Islet precursor cell (in vitro differentiated cells): ENCODE measurements around the gene IL12RB2.

Experiments
- DNase-seq: peaks from one replicate; pipeline ENCODE4 v3.0.0-alpha.2; 2018

The IL12RB2 gene

DNA sequence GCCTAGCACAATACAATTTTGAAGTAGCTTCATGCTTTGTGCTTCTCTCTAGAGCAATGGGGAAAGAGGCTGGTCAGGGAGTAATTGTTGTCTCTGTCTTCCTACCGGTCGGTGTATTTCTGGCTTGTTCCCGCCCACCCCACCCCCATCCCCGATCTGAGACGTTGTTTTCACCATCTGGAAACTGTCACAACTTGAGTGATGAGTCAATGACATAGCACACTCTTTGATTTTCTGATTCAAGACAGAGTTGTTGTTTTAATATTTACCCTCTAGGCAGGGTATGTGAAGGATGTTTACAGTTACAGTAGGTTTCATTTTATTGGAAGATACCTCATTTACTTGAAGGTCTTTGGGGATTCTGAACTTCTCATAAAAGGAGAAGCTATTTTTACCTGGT lies 7.0 kb downstream of the IL12RB2 start:
- peak; percentile 69 for DNase-seq

DNA sequence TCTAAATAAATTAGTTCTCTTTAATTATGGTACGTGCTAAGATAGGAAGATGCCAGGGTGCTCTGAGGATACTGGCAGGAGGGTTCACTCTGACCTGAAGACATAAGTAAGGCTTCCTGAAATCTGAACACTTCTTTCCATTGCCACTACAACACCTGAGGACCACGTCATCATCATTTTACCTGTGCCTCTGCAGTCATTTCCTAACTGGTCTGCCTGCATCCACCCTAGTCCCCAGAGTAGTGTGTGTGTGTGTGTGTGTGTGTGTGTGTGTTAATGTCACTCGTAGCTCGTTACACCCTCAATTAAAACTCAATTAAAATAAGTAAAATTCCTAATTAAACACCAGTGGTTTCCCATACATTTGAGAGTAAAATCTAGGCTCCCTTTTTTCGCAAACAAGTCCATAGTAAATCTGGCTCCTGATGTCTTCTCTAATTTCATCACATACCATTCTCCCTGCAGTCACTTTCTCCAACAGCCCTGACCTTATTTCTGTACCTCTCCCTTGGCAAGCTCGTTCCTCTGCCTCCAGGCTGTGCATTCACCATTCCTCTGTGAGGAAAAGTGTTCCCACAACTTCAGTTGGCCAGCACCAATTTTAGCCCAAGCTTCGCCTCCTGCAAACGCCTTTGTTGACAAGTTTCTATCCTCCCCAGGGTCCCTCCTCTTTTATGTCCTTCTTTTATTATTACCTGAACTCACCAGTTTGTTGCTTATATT lies 8.7 kb downstream of the IL12RB2 start:
- DNase-seq, result peak; percentile 59

DNA sequence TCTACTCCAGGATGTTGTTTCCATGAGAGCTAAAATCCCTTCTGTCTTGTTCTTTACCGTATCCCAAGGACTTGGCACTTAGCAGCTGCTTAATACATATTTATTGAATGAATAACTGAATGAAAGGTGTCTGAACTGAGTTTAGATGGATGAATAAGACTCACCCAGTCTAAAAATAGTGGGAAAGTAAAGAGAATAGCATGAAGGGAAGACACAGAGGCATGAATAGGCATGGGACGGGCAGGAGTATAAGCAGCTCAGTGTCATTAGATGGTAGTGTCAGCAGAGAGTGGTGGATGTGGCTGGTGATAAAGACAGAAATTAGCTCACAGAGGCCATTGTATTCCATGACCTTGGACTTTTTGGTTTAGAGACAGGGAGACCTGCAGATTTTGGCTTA lies 9.2 kb downstream of the IL12RB2 start:
- no peak for DNase-seq

DNA sequence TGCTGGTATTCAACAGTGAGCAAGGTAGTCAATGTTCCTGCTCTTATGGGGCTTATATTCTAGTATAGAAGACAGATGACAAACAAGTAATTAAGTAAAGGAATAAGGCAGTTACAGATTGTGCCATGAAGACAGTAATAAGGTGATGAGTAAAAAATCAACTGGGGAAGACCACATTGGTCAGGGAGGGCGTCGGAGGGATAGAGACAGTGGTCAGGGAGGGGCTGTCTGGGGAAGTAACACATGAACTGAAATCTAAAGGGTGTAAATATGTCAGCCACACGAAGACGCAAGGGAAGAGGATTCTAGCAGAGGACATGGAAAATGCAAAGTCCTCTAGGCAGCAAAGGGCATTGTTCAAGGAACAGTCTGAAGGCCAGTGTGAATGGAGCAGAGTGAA lies 10.1 kb downstream of the IL12RB2 start:
- no peak for DNase-seq

DNA sequence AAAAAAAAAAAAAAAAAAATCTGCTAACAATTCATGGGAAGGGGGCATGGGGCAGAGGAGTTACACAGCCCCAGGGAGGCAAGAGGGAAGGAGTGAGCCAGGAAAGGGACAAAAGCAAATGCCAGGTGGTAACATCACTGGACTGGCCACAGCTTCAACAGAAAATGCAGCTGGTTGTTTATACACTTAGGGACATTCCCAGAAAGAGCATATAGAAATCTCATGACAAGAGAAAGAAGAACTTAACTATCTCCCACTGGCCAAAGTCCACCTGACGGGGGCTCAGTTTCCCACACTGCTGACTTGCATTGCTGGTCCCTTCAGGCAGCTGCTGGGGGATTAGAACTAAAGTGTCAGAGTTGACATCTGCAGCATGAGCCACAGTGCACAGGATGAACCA lies 14.8 kb downstream of the IL12RB2 start:
- DNase-seq, result no peak

DNA sequence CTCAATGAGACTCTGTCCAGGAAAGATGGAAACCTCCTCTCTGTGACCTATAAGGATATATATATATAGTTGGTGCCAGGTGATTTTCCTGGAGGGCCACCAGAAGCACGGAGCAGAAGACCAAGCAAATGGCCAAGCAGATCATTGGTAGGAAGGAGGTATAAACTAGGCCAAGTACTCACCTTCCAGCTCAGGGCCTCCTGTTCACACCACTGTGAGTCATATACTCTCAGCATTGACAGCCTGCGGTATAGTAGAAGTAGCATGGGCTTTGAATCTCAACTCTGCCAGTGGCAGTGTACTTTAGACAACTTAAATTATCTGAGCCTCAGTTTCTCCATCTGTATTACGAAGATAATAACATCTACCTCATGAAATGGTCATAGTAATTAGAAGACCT lies 15.4 kb downstream of the IL12RB2 start:
- no peak for DNase-seq

DNA sequence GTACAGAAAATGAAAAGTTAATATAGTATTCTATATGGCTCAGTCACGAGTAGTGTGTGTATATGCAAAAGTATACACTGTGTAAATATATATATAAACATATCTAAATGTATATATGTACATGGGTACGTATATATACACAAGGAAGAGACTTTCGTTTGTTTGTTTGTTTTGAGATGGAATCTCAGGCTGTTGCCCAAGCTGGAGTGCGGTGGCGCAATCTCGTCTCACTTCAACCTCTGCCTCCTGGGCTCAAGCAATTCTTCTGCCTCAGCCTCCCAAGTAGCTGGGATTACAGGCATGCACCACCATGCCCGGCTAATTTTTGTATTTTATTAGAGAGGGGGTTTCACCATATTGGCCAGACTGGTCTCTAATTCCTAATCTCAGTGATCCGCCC lies 16.4 kb downstream of the IL12RB2 start:
- DNase-seq, result no peak

DNA sequence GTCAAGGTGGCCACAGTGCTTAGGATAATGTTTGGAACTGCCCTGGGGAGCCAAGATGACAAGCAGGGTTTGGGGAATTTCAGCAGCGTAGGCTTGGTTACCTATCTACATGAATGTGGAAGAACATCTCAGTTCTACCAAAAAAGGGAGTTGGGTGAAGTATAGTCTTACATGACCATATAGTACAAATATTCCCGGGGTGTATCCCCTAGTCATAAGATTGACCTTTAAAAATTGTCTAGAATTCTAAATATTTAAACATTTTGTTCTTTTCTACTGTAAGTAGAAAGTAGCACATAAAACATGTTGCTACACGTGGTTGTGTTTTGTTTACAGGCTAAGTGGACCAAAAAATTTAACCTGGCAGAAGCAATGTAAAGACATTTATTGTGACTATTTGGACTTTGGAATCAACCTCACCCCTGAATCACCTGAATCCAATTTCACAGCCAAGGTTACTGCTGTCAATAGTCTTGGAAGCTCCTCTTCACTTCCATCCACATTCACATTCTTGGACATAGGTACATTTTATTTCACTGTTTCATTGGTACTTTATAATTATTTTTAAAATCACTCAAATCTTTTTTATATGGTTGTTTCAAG lies 20.3 kb downstream of the IL12RB2 start:
- DNase-seq, result no peak

DNA sequence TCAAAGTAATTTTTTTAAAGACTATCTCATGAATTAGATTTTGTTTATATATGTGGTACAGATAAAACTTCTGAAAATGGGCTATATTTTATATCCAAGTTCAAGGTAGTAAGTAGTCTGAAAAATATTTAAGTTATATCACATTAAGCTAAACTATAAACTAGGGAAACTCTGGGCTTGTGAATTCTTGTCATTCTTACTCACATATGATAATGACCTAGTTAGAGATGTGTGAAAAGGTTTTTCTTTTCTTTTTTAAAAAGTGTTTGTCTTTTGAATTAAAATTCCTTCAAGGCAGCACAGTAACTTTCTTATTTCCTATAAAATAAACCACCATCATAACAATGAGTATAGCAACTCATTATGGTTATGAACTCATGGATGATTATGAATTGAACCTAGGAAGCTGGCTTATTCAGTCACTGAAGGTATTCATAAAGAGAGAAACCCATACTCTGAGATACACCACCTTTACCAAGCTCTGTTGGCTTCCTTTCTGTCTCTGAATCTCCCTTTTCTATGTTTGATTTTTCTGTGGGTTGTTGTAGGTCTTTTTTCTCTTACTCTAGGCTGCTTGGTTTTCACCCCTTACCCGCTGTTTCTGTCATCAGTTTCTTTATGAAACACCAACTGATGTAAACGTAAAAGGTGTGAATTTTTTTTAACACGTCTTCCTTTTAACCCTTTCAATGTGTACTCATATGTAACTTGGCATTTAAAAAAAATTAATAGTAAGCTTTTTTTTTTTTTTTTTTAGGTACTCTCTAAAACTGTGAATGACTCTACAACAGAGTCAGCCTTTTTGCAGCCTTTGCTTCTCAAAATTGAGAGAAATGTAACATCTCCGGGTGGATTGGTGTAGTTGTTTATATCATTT lies 25.2 kb downstream of the IL12RB2 start:
- DNase-seq, result no peak

DNA sequence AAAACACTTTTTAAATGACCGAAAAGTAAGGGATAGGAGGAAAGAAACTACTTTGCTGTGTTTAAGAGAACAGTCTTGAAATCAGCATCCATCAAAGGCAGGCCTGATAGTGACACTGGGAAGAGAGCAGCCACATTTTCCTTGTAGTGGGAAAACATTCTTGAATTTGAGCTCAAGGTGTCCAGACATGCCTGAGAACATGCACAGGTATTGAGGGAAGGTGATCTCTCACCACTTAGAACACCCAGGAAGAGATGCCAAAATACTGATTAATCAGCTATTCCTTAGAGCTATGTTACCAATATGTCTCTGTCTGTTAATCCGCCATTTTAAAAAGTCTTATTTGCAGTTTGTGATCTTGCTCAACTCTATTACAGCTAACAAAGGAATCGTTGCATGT lies 25.9 kb downstream of the IL12RB2 start:
- no peak for DNase-seq

DNA sequence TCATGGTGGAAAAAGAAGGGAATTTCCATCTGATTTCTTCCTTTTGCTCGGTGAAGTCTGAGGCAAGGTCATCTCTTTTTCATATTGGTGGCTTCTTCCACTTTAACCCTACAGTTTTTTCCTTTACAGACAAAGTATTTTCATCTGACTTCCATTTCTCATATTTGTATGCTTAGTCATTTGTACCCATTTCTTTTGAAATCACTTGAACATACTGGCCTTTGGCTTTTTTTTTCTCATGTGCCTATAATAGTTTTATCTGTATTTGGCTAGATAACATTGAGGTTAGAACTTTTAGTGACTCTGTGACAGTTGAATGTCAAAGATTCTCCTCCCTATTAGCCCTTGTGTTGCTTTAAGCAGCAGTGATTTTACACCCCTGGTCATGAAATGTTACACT lies 27.7 kb downstream of the IL12RB2 start:
- DNase-seq, result no peak

DNA sequence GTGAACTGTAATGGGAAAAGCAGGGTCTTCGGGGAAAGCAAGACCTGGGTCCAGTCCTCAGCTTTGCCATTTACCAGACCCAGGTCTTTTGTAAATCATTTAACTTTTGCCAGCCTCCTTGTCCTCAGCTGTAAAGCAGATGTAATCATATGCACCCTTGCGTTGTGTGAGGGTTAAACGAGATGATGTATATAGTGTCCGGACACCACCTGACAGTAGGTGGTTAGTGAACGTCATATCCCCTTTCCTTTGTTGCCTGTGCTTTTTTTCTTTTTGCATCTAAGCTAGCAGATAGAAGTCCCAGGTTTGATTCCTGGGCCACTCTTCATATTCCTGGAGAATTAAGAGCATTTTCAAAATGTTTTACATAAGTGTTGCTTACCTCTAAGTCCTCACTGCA lies 28.5 kb downstream of the IL12RB2 start:
- no peak for DNase-seq

DNA sequence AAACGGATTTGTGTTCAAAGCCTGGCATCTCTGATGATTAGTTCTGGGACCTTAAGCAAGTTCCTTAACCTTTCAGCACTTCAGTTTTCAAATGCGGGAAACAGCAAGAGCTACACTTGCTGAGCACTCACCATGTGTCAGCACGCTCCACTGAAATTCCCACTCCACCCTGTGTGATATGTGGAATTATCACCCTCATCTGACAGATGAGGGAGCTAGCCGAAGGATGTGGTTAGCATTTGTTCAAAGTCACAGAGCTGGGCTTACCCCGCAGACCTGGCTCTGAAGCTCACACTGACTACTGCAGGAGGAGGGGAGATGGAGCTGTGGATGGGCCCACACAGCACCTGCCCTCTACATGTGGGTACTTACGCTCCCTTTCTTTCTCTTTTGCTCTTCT lies 29.1 kb downstream of the IL12RB2 start:
- DNase-seq, result no peak

DNA sequence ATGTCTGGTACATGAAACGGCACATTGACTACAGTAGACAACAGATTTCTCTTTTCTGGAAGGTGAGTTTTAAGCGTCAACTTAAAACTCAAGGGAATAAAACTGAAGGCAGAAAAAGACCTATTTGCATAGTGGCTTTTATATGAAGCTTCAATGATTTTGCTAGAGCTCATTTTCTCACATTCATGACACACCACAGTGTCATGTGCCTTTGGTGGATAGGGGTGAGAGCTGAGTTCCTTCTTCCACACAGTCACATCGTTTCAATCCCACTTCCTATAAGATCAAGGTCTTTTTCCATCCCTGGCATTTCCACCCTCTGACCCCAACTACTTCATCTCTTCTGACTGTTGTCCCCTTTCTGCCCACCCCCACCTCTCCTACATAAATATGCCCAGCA lies 31.0 kb downstream of the IL12RB2 start:
- DNase-seq, result no peak

DNA sequence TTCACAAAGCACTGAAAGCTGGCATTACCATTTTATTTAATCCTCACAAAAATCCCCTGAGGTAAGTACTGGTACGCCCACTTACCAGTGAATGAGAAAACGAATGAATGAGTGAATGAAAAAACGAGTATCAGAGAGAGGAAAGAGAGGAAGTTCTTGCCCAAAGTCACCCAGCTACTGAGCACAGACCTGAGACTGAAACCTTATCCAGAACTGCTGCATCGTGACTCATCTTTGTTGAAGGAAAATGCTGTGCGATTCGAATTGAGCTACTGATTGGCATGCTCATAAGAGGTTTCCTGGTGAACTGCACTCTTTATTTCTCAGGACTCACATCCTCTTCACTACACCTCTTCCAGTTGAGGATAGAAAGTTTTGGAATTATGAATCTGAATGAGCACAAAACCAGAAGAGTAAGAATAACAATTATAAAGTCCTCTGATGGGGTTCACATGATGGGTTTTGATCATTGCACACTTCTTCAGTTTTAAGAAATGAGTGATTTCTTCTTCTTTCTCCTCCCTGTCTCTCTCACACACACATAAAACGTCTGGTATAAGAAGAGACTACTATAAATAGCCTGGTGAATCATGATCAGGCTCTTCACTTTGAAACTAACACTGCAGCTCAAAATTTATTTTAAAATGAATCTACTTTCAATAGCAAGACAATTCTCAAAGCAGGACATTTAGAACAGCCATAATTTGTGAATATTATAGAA lies 32.1 kb downstream of the IL12RB2 start:
- no peak for DNase-seq

DNA sequence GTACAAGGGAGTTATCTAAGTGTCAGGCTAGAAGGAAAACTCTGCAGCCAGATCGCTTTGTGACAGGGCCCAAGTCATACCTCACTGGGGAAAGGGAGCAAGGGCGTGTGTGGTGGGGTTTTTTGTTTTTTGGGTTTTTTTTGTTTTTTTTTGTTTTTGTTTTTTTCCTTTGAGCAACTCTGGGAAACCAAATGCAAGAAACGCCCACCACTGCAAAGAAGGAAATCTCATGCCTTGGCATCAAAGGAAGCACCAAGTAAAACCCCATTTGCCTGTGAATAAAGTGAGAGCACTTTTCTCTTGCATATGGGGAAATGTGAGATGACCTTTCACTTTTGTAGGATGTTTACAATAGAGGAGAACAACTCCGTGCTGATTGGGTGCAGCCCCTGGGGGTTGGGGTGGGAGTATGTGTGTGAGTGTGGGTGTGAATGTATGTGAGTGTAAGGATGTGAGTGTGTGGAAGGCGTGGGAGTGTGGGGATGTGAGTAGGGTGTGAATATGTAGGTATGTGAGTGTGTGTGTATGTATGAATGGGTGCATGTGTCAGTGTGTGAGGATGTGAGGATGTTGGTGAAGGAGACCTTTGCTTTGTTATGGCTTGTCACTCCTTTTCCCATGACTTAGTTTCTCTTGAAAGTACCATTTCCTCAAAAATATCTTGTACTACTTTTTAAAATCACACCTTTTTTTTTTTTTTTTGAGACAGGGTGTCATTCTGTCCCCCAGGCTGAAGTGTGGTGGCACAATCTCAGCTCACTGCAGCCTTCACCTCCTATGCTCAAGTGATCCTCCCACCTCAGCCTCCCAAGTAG lies 34.6 kb downstream of the IL12RB2 start:
- DNase-seq, result no peak

DNA sequence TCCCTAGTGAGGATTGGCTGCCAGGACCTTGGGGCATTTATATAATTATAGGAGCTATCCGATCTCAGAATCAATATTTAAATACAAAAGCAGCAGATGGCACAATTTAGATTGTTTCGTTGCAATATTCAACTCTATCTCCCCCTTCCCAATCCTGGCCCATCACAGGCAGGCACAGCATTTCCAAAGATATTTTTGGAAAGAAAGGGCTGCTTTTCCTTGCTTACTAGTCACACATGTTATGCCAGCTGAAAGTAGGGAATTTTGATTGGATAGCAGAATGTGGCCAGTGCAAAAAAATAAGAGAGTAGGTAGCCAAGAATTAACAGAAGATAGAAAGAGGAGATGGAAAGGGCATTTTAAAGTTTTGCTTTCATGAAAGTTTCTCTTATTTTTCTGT lies 37.9 kb downstream of the IL12RB2 start:
- no peak for DNase-seq

DNA sequence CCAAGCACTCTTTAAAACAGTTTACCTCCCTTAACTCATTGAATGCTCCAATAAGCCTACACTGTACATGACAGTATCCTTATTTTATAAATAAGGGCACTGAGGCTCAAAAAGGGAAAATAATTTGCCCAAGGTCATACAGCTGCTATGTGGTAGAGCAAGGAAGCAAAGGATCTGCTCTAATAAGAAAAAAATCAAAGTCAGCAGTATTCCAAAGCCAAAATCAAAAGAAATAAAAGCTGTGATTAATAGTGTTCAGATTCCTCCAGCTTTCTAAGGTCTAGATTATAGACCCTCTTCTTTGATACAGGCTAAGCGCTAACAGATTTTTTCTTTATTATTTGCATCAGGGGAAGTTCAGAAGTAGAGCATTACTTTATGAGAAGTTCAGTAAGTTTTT lies 39.3 kb downstream of the IL12RB2 start:
- DNase-seq, result no peak

DNA sequence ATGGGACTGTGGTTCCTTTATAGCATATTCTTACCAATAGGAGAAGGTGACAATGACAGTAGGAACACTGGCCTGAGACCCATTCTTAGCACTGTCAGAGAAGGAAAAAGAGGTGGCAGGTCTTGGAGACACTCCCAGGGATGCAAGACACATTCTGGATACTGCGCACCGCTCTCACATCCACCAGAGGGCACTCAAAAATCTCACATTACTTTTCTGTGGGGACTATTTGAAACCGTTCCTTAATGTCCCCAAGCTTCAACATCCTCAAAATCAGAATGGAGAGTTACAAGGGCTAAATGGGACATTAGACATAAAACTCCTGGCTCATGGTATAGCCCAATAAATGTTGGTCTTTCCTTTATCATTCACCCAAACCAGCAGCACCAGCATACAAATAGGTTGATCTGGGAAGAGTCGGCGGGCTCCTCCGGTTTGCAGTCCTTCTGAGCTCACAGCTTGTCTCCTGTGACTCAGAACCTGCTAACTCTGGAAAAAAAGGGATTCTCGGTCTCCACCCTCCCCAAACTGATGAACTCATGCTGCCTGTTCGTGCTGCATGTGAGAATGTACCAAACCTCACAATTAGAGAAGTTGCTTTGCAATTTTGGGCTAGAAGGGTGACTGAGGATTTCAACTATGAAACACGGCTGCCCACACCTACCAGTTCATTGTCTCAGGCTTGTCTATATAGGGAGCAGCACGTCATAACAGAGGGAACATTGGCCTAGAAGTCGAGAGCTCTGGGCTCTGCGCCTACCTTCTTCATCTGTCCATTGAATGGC lies 40.2 kb downstream of the IL12RB2 start:
- peak; percentile 73 for DNase-seq

DNA sequence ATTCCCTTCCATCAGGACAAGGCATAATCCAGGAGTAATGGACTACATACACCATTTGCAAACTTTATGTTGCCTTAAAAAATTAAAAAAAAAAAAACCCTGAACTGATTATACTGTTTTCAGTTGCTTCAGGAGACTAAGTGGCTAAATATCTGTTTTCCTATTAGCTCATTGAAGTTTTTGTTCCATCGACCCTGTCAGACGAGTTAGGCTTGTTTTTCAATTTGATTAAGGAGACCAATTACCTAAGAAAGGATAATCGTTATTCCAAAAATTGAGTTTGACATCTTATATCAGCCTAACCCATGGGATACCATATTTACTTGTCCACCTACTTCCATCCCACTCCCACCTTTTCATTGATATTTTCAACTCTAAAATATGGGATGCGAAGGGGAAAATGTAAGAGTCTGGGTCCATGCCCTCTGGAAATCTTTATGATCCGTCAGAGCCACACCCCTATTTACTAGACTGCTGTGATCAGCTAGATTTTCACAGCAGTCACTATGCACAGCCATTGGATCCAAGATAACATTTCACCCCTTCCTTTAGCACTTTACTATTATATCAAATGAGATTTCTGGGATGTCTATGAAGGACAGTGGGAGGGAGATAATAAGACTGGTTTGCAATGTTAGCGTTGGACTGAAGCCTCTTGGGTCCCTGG lies 41.0 kb downstream of the IL12RB2 start:
- no peak for DNase-seq

DNA sequence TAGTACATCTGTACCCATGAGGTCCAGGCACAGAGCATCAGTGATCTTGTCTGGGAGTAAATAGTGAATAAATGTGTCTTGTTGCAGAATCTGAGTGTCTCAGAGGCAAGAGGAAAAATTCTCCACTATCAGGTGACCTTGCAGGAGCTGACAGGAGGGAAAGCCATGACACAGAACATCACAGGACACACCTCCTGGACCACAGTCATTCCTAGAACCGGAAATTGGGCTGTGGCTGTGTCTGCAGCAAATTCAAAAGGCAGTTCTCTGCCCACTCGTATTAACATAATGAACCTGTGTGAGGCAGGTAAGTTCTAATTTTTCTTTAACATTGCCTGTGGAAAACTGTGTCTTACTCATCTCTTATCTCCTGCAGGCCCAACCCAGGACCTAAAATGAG lies 43.1 kb downstream of the IL12RB2 start:
- peak; percentile 60 for DNase-seq
